Islet of Langerhans (tissue), 1 donor: ENCODE measurements around the gene ZFR2.
"Not testable (repeated sequence)": the region's sequence is repeated elsewhere in the genome, so short reads cannot be mapped to it uniquely, and the experiment has no call there.

Experiments
- FAIRE-seq: peaks from one replicate; lab custom pipeline; 2011; peaks lifted over from hg19 to GRCh38; lab: Jason Lieb, UNC

ZFR2 gene

GRCh38 chr19:3770136-3770999 lies 98.5 kb downstream of the ZFR2 start:
- no peak for FAIRE-seq

GRCh38 chr19:3769494-3769893 lies 99.3 kb downstream of the ZFR2 start:
- no peak for FAIRE-seq

DNA sequence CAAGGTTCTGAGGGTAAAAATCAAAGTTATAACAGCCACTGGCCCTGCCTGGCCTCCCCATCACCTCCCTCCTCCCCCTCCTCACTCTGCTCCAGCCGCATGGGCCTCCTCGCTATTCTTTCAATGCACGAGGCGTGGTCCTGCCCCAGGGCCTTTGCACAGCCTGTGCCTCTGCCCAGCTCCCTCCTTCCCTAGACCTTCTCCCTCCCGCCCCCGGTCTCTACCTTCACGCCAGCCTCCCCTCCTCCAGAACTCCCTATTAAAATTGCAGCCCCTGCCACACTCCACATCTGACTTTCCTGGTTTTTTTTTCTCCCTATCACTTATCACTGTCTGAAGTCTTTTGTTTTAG lies 100.1 kb downstream of the ZFR2 start:
- FAIRE-seq, result no peak

DNA sequence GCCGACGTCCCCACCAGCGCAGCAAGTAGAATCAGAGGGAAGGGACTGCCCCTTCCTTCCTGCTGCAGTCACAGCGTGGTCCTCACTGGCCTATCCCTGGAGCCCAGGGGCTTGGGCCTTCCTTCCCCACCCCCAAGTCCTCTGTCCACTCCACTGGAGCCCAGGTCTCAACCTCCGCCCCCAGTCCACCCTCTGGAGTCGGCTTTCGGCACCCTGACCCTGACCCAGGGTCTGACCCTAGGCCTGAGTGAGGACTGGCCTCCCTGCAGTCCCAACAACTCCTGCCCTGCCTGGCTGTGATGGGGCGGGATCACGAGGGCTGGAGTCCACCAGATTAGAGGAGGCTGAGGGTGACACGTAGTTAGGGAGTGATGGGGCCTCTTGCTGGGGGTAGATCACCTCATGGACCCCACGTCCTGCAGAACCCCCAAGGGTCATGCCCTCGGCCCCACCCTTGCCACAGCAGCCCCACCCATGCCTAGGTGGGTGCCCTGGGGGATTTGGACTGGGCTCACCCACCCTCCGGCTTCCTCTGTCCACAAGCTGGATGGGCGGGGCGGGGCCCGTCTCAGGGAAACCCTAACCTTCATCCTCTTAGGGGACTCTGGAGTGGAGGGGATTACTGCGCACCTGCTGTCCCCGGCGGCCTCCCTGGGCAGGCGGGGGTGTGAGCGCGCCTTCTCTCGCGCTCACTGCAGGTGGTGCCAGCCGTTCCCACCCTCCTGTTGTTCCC lies 100.7 kb downstream of the ZFR2 start:
- FAIRE-seq, result no peak

DNA sequence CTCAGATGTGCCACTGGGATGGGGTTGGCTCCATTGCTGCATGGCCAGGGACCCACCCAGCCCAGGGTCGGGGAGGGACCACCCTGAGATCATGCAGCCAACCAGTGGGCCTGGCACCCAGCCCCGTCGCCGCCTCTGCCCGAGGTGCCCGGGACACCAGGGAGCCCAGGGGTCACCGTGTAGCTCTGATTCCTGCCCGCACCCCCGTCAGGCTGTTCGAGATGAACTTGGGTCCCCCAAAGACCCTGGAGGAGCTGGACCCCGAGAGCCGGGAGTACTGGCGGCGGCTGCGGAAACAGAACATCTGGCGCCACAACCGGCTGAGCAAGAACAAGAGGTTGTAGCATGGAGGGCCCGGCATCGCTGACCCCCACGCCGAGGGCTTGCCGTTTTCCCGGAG lies 101.8 kb downstream of the ZFR2 start:
- FAIRE-seq, result no peak

GRCh38 chr19:3766520-3766919 lies 102.3 kb downstream of the ZFR2 start:
- no peak for FAIRE-seq

GRCh38 chr19:3765757-3766156 lies 103.1 kb downstream of the ZFR2 start:
- not testable (repeated sequence) for FAIRE-seq

DNA sequence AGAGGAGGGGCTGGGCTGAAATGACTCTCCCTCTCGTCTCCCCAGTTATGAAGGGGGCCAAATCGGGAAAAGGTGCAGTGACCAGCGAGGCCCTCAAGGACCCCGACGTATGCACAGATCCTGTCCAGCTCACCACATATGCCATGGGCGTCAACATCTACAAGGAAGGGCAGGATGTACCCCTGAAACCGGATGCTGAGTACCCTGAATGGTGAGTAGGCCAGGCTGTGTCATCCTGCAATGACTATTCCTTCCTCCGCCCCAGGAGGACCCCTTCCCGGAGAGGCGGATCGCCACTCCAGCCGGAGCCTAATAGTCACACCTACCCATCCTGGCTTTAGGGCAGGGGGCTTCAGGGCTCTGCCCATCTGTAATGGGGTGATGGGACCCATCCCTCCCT lies 103.7 kb downstream of the ZFR2 start:
- no peak for FAIRE-seq

DNA sequence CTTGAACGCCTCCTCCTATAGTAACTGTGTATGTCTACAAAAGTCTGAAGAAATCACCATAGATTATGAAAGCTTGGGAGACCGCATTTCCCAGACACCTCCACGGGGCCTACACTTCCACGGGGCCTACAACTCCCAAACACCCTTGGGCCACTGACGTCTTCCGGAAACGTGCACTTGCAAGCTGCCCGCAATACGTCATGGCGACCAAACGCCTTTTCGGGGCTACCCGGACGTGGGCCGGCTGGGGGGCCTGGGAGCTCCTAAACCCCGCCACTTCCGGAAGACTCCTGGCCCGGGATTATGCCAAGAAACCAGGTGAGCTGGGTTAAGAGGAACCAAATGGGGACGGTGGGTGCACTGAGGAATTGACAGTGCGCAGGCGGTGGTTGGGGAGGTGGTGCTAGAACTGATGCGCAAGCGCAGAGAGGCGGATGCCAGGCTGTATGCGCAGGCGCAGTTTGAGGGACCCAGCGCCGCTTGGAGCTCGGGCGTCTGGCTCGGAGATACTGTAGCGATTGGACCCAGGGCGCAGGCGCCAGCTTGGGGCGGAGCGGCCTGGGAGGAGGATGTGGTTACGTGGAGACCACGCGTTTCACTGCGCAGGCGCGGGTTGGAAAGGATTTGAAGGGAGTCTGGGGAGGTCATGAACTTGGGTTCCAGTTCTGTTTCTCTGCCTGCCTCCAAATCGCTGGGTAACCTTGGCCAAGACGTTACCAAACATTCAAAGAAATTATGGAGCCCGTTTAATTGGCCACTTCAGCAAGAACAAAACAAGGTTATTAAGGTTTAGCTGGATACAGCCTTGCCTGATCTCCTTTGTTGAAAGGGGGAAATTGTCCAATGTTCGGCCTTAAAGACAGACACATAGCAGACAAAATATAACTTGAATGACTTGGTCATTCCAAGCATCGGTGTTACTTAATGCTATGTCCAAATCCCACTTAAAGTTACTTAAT lies 106.1 kb downstream of the ZFR2 start, which contains the start of gene MRPL54:
MRPL54 (plus strand) TSS at position 182 of the 959 bp plus-strand sequence; CDS start at position 201, 19 bp downstream.
- FAIRE-seq, result peak; percentile 96

DNA sequence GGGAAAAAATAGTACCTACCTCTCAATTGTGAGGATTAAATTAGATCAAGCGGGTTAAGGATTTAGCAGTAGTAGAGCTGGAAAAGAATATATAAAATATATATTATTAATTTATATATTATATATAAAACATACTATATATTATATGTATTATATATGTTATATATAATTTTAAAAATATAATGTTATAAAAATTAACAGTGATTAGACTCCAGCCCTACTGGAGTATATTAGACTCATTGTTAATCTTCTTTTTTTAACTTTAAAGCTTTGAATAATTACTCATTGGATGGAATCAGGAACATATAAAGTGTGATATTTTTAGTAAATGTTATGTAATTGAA lies 106.7 kb downstream of the ZFR2 start:
- FAIRE-seq, result no peak

DNA sequence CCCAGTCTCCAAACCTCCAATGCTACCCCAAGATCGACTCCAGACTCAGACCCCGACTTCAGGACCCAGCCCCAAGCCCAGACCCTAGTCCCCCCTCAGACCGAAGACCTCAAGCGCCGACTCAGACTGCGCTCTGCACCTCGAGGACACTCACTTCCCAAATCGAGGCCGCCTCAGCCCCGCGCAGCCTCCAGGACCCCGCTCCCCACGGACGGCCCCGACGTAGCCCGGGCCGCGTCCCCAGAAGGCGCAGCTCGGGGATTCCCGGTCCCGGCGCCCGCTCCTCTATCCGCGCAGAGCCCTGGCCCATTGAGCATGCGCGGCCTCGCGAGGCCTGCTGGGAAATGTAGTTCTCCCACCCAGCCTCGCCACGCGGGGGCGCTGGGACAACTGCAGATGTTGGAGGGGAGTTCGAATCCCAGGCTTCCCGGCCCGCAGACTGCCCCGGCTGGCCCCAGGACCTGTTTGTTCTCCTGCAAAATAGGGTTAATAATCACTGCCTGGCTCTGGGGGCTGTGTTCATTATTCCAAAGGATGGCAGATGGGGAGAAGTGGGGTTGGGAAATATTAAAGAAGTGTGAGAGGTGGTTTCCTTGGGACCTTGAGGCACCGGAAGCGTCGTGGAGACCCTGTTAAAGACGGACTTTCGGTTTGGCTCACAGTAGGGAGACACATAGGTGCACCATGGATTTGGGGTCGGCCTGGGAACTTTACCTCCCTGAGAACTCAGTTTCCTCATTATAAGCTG lies 107.3 kb downstream of the ZFR2 start, which contains the start of gene APBA3:
APBA3 (minus strand) TSS at position 311 of the 748 bp plus-strand sequence. CDS start 1,428 bp downstream, outside the sequence.
- FAIRE-seq, result no peak

DNA sequence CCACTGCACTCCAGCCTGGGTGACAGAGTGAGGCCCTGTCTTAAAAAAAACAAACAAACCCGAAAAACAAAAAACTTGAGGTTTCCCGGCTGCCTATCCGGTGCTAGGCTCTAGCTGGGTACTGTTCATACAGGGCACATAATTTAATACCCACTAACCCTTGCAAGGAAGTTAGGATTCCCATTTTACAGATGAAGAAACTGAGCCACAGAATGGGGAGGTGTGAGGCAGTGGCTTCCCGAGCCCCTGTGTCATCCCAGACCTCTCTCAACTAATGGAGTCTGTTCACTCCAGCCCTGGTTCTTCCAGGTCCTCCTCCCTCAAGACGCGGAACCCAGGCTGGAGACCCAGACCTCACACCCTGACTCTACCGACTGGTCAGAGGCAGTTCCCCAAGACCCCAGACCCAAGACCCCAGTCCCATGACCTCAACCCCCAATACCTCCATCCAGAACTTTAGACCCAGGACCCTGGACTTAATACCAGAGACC lies 107.9 kb downstream of the ZFR2 start:
- FAIRE-seq, result no peak

DNA sequence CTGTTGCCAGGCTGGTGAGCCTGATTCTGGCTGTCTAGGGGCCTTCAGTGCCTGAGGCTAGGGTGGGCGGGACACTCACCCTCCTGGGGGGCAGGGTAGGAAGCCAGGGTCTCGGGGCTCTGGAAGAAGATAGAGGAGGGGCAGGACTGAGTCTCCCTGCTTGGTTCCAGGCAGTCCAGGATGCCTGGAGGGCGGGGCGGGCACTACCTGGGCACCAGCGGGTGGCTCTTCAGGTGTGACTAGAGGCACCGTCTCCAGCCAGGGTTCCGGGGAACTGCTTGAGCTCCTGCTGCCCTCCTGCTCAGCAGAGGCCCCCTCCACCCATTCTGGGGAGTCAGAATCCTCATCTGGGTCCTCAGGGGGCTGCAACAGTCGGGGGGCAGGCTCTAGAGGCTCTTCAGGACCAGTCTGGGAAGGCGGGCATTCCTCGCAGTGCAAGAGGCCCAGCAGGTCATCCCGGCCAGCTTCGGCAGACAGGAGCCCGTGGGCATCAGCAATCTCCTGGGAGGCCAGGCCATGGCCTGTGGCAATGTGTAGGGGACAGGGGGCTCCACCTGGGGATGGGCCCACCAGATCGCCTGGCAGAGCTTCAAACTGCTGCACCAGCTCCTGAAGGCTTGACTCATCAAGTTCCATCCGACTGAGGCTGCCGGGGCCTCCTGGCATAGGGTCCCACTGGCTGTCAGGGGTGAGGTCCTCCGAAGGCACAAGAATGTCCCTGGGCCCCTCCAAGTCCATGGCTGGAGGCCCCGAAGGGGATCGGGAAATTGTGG lies 109.2 kb downstream of the ZFR2 start:
- no peak for FAIRE-seq

GRCh38 chr19:3758297-3758696 lies 110.5 kb downstream of the ZFR2 start:
- FAIRE-seq, result not testable (repeated sequence)

- not testable (repeated sequence) for FAIRE-seq
These were observed 111.1 kb downstream of the ZFR2 start for GRCh38 chr19:3757705-3758104.
